Measurements from ENCODE around the gene CENPB.

The CENPB gene

GRCh38 chr20:3771552-3772058 lies 14.9 kb downstream of the CENPB start:
- H3K4me3 ChIP-seq (ENCODE audit: low read depth, low read length): no peak overlapping the region
- no peak for TF ChIP-seq CTCF (conservative IDR thresholded peaks at IDR 0.05; ENCODE audit: low read depth, low read length)
- no peak for DNase-seq (ENCODE audit: low read depth)

- peak; percentile 74 for DNase-seq (ENCODE audit: low read depth)
- TF ChIP-seq CTCF (conservative IDR thresholded peaks at IDR 0.05; ENCODE audit: low read depth, low read length): peak; percentile 61
- H3K4me3 ChIP-seq (ENCODE audit: low read depth, low read length): peak overlapping the region; percentile 69
These were observed 18.0 kb downstream of the CENPB start for GRCh38 chr20:3768342-3769130.

- TF ChIP-seq CTCF (conservative IDR thresholded peaks at IDR 0.05; ENCODE audit: low read depth, low read length): peak; percentile 31
- DNase-seq (ENCODE audit: low read depth): peak; percentile 99
- H3K4me3 ChIP-seq (ENCODE audit: low read depth, low read length): peak within 1 kb of the TSS; percentile 74
These were observed 18.9 kb downstream of the CENPB start, which contains the start of gene ADISSP for GRCh38 chr20:3767427-3768341. Gene ADISSP, minus strand, starts transcription at chr20:3767753. Its CDS starts 7,653 bp downstream, at chr20:3760100.

- DNase-seq (ENCODE audit: low read depth): no peak
- no peak for TF ChIP-seq CTCF (conservative IDR thresholded peaks at IDR 0.05; ENCODE audit: low read depth, low read length)
- peak overlapping the region; percentile 74 for H3K4me3 ChIP-seq (ENCODE audit: low read depth, low read length)
These were observed 19.5 kb downstream of the CENPB start for GRCh38 chr20:3767110-3767426.

DNA sequence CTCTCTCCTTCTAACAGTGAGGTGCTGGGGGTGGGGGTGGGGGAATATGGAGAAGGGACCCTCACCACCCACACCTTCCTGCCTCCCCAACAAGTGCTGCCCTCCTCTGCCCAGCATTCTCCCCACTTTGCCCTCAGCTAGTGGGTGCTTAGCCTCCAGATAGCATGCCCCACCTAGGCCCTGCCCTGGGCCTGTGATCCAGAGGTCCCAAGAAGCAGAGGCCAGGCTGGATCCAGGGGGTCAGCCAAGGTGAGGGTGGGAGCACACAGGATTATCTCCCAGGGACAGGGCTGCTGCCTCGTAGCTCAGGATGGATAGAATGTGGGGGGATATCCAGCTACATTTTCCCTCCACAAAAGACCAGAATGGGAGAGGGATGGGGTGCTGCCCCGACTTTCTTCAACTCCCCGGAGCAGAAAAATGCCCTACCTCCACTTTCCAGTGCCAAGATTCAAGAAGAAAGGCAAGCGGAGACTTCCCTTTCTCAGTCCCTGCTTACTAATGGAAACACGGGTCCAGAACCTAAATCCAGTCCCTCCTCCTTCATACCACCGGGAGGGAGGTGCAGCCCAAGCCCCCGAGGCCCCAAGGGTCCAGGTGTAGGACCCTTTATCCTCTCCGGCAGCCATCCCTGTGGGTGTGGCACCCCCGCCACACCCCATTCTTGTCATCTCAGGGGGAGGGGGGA lies 20.0 kb downstream of the CENPB start:
- no peak for DNase-seq (ENCODE audit: low read depth)
- no peak for TF ChIP-seq CTCF (conservative IDR thresholded peaks at IDR 0.05; ENCODE audit: low read depth, low read length)
- peak overlapping the region; percentile 74 for H3K4me3 ChIP-seq (ENCODE audit: low read depth, low read length)

- no peak for TF ChIP-seq CTCF (conservative IDR thresholded peaks at IDR 0.05; ENCODE audit: low read depth, low read length)
These were observed 21.2 kb downstream of the CENPB start for GRCh38 chr20:3765171-3765882.

More at GRCh38 chr20:3765171-3765882, 21.2 kb downstream of the CENPB start:
- no peak overlapping the region for H3K4me3 ChIP-seq (ENCODE audit: low read depth, low read length)
- no peak for DNase-seq (ENCODE audit: low read depth)

Data from choroid plexus epithelial cell (primary cell).